Liver (tissue), 9 donors: ENCODE results near the gene XPNPEP1. TPM values are rescaled to one million over a fixed set of nuclear protein-coding genes. Genes with fewer than 3 reads are reported as not detected.

Experiments used
- DNase-seq: peaks from one replicate; pipeline ENCODE4 v3.0.0-alpha.2; 2017; ENCODE audit warnings: low spot score
- H3K27ac ChIP-seq, 2 donors: one replicate each; pipeline ENCODE4 v1.7.0; 2013; ENCODE audit warnings: inconsistent platforms in 2 of 2, low read length in 2 of 2, control low read depth in 1 of 2, low read depth in 1 of 2, mild to moderate bottlenecking in 1 of 2
- H3K27me3 ChIP-seq, 4 donors: one replicate each; pipeline versions ENCODE4 v1.6.1 to v1.7.0; 2013; ENCODE audit warnings: low read length in 3 of 4, inconsistent platforms in 1 of 4, mild to moderate bottlenecking in 1 of 4, moderate library complexity in 1 of 4; ENCODE audit not compliant: control insufficient read depth in 4 of 4, insufficient read depth in 4 of 4
- H3K36me3 ChIP-seq, 4 donors: one replicate each; pipeline versions ENCODE4 v1.6.1 to v1.7.0; 2013; ENCODE audit warnings: low read length in 3 of 4, mild to moderate bottlenecking in 3 of 4, low read depth in 1 of 4, moderate library complexity in 1 of 4; ENCODE audit not compliant: control insufficient read depth in 4 of 4, insufficient read depth in 3 of 4
- H3K4me1 ChIP-seq, 4 donors: one replicate each; pipeline versions ENCODE4 v1.6.1 to v1.7.0; 2013; ENCODE audit warnings: low read length in 3 of 4, mild to moderate bottlenecking in 3 of 4, moderate library complexity in 1 of 4; ENCODE audit not compliant: control insufficient read depth in 4 of 4, insufficient read depth in 4 of 4
- H3K4me3 ChIP-seq, 3 donors: one replicate each; pipeline versions ENCODE4 v1.6.1 to v1.7.0; 2013; ENCODE audit warnings: low read length in 3 of 3, control low read depth in 1 of 3, low read depth in 1 of 3, mild to moderate bottlenecking in 1 of 3
- H3K9ac ChIP-seq, 2 donors: one replicate each; pipeline ENCODE4 v1.7.0; 2013; ENCODE audit warnings: low read length in 2 of 2, mild to moderate bottlenecking in 2 of 2, moderate library complexity in 2 of 2, control low read depth in 1 of 2, low read depth in 1 of 2
- H3K9me3 ChIP-seq, 4 donors: one replicate each; pipeline versions ENCODE4 v1.6.1 to v1.7.0; 2013; ENCODE audit warnings: low read length in 3 of 4; ENCODE audit not compliant: control insufficient read depth in 4 of 4
- ATF3 ChIP-seq: IDR thresholded peaks from 2 replicates; pipeline ENCODE4 v1.6.1; 2016; ENCODE audit warnings: antibody characterized with exemption
- CTCF ChIP-seq: fragments of 150-350 bp; IDR thresholded peaks from 2 replicates; pipeline ENCODE4 v1.5.1; 2017; ENCODE audit warnings: improper control_type of control experiment, low read depth, low read length; ENCODE audit not compliant: missing input control
- EGR1 ChIP-seq, 2 donors: IDR thresholded peaks; 2 replicates each; pipeline ENCODE4 v1.6.1; 2016 to 2018; ENCODE audit warnings: antibody characterized with exemption in 2 of 2, low read depth in 2 of 2
- FOXA2 ChIP-seq: IDR thresholded peaks from 2 replicates; pipeline ENCODE4 v1.6.1; 2016; ENCODE audit warnings: antibody characterized with exemption
- GABPA ChIP-seq, 2 donors: IDR thresholded peaks in 1 of 2; conservative IDR thresholded peaks in 1 of 2; 2 replicates each; pipeline ENCODE4 v1.6.1; 2016; ENCODE audit warnings: antibody characterized with exemption in 2 of 2, mild to moderate bottlenecking in 1 of 2, moderate library complexity in 1 of 2
- HNF4G ChIP-seq: IDR thresholded peaks from 2 replicates; pipeline ENCODE4 v1.6.1; 2016; ENCODE audit warnings: antibody characterized with exemption
- NR2F2 ChIP-seq: IDR thresholded peaks from 2 replicates; pipeline ENCODE4 v1.6.1; 2016; ENCODE audit warnings: antibody characterized with exemption
- RXRA ChIP-seq, 2 donors: IDR thresholded peaks; 2 replicates each; pipeline ENCODE4 v1.6.1; 2017 to 2018; ENCODE audit warnings: antibody characterized with exemption in 2 of 2, mild to moderate bottlenecking in 1 of 2
- ZBTB33 ChIP-seq: IDR thresholded peaks from 2 replicates; pipeline ENCODE4 v1.6.1; 2016; ENCODE audit warnings: antibody characterized with exemption
- WGBS: extraction: QIAGEN DNeasy Blood & Tissue Kit; methylation state at CpG from one replicate; pipeline ENCODE4 v1.1.7; 2013; 5-methylcytosine and 5-hydroxymethylcytosine counted together
- polyA plus RNA-seq, 2 donors: library from polyadenylated mRNA; stranded (reverse) in 1 of 2; unstranded in 1 of 2; fragments of 200-250 nt in 1 of 2; fragments of >200 nt in 1 of 2; fragmentation: Nextera tagmentation in 1 of 2; extraction: Ambion mirVana in 1 of 2; gene quantifications; one replicate each; pipeline versions ENCODE4 v1.2.1 to v1.2.3, GENCODE V29; 2013 to 2015
- total RNA-seq, 2 donors: library from RNA; depleted of rRNA; stranded (reverse); fragments of >200 nt; gene quantifications; one replicate each; pipeline ENCODE4 v1.2.3, GENCODE V29; 2014
- TF ChIP-seq, protein P1 (sequence below): IDR thresholded peaks from 2 replicates; pipeline ENCODE4 v1.6.1; 2016; ENCODE audit warnings: antibody characterized with exemption, mild to moderate bottlenecking
- donor health status: healthy.
- donor health status: healthy.
- donor health status: healthy.
- donor health status: healthy.
- donor health status: healthy.

The XPNPEP1 gene
- total and polyA plus RNA-seq, 4 donors, result 9.1 to 38.1 (median 27.3) TPM

DNA sequence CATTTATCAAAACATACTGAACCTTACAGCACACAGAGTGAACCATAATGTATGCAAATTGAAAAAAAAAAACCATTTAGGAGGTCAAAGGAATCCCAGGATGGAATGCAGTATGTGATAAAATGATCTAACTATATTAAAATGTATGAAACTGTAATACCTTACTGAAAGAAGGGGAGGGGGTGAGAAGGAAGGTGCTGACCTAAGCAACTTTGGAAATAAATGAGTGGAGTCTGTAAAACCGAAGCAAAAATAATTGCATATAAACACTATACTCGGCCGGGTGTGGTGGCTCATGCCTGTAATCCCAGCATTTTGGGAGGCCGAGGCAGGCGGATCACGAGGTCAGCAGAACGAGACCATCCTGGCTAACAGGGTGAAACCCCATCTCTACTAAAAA, 69.4 kb downstream of the XPNPEP1 start:
- 92% methylated on average over 7 of the region's 7 CpGs for WGBS
- DNase-seq, result no peak
- H3K9me3 ChIP-seq, result no peaks in the 10 kb centered on the region

More for the DNA sequence above, 69.4 kb downstream of the XPNPEP1 start:
- Histone ChIP-seq H3K27me3 (no peaks in the 10 kb centered on the region), H3K4me3 (no peak overlapping the region), H3K9ac (no peak overlapping the region), H3K27ac (no peak overlapping the region), H3K4me1 (peaks cover 0 to 3% (median 0%) of the 10 kb centered on the region in 4 donors), H3K36me3 (no peaks in the 10 kb centered on the region)
- no peak for TF ChIP-seq EGR1 (IDR thresholded peaks at IDR 0.05; ENCODE audit: low read depth in 2 of 2)
- no peak for TF ChIP-seq GABPA (IDR thresholded peaks at IDR 0.05 in 1 of 2, conservative IDR thresholded peaks at IDR 0.05 in 1 of 2)
- no peak for TF ChIP-seq NR2F2
- TF ChIP-seq ATF3, result no peak
- no peak for TF ChIP-seq HNF4G
- no peak for TF ChIP-seq ZBTB33
- no peak for TF ChIP-seq FOXA2
- TF ChIP-seq, protein P1, sequence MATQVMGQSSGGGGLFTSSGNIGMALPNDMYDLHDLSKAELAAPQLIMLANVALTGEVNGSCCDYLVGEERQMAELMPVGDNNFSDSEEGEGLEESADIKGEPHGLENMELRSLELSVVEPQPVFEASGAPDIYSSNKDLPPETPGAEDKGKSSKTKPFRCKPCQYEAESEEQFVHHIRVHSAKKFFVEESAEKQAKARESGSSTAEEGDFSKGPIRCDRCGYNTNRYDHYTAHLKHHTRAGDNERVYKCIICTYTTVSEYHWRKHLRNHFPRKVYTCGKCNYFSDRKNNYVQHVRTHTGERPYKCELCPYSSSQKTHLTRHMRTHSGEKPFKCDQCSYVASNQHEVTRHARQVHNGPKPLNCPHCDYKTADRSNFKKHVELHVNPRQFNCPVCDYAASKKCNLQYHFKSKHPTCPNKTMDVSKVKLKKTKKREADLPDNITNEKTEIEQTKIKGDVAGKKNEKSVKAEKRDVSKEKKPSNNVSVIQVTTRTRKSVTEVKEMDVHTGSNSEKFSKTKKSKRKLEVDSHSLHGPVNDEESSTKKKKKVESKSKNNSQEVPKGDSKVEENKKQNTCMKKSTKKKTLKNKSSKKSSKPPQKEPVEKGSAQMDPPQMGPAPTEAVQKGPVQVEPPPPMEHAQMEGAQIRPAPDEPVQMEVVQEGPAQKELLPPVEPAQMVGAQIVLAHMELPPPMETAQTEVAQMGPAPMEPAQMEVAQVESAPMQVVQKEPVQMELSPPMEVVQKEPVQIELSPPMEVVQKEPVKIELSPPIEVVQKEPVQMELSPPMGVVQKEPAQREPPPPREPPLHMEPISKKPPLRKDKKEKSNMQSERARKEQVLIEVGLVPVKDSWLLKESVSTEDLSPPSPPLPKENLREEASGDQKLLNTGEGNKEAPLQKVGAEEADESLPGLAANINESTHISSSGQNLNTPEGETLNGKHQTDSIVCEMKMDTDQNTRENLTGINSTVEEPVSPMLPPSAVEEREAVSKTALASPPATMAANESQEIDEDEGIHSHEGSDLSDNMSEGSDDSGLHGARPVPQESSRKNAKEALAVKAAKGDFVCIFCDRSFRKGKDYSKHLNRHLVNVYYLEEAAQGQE, result no peak
- no peak for TF ChIP-seq CTCF
- no peak for TF ChIP-seq RXRA (IDR thresholded peaks at IDR 0.05)
